ENCODE measurements around the gene CALML3. TPM values are rescaled to one million over a fixed set of nuclear protein-coding genes. Genes with fewer than 3 reads are reported as not detected.

CALML3 gene
- total and polyA plus RNA-seq, 2 of the 13 experiments (the other 11 are each of a cell fraction or from before 2014, with no cell fraction given), result not detected

GRCh38 chr10:5566614-5567013 is 41.9 kb downstream of the CALML3 start:
- Histone ChIP-seq H3K79me2 (ENCODE audit: insufficient read depth, low read length) (no peaks in the 10 kb centered on the region), H3K27ac (ENCODE audit: extremely low read length, insufficient read depth, low read length) (no peak overlapping the region), H3K4me3 (replicated peaks in 1 of 3; ENCODE audit: insufficient read depth in 1 of 3, low read depth in 2 of 3, low read length in 3 of 3) (no peak overlapping the region), H3K9me3 (ENCODE audit: low read length) (no peaks in the 10 kb centered on the region), H3K4me1 (ENCODE audit: insufficient read depth, low read length) (peaks cover 74% of the 10 kb centered on the region), H3K27me3 (ENCODE audit: control insufficient read depth in 1 of 2, insufficient read depth in 2 of 2, low read length in 2 of 2) (no peaks in the 10 kb centered on the region; a peak in 1 of 5 replicates), H2AFZ (ENCODE audit: low read length) (no peak overlapping the region), H3K36me3 (replicated peaks in 1 of 2; ENCODE audit: control insufficient read depth in 1 of 2, insufficient read depth in 2 of 2, low read length in 2 of 2) (no peaks in the 10 kb centered on the region), H3K9ac (ENCODE audit: insufficient read depth, low read depth, low read length) (no peak overlapping the region), H3K4me2 (ENCODE audit: low read depth, low read length) (no peak overlapping the region), H4K20me1 (ENCODE audit: insufficient read depth, low read length) (no peaks in the 10 kb centered on the region)
- no TSS peak for BruUV-seq (replicated peaks)
- 59% methylated on average over 3 of the region's 3 CpGs for WGBS (ENCODE audit: low lambda C conversion rate)
- intact Hi-C loops (cut with micrococcal nuclease; ENCODE audit: unreplicated experiment) (no loop called here), in situ Hi-C loops (cut with HindIII; ENCODE audit: extremely low pct_ligation_motif_present, low pct_unique_long_range_greater_than_20kb) (no loop called here)
- no peak for FAIRE-seq
- ChIA-PET POLR2A (interaction anchor here (1.5 to 1.7 kb wide), 2 partner anchors 18 to 119 kb away, joined by 3 to 9 read pairs; no protein-coding TSS in a partner anchor), CTCF (ENCODE audit: low intra/inter-chr PET ratio, low total read pairs) (no interaction called here)
- no peak for ATAC-seq
- no peak for TF ChIP-seq U2AF1 (optimal IDR thresholded peaks at IDR 0.05; ENCODE audit: low read depth, low read length)
- DNase-seq (ENCODE audit: low spot score), result no peak

DNA sequence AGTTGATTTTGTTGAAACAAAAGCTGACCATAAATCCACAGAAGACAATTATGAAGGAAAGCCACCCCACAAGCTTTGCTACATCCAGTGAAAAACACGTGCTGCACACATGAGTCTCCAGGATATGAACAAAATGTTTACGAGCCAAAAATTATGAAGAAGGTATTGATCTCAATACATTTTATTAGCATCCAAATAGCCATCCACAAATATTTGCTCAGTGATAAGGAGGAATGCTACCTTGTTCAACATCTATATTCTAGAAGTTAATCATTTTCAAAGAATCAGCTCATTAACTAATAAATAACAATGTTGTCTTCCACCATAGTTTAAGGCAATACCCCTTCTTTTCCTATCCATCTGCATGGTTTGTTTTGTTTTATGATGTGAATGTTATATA is 42.7 kb downstream of the CALML3 start:
- DNase-seq (ENCODE audit: low spot score) (no peak), ATAC-seq (no peak), FAIRE-seq (no peak)
- Histone ChIP-seq H3K27me3 (ENCODE audit: control insufficient read depth in 1 of 2, insufficient read depth in 2 of 2, low read length in 2 of 2) (no peaks in the 10 kb centered on the region; a peak in 1 of 5 replicates), H3K4me2 (ENCODE audit: low read depth, low read length) (no peak overlapping the region), H3K27ac (ENCODE audit: extremely low read length, insufficient read depth, low read length) (no peak overlapping the region), H3K4me1 (ENCODE audit: insufficient read depth, low read length) (peaks cover 83% of the 10 kb centered on the region), H3K9ac (ENCODE audit: insufficient read depth, low read depth, low read length) (no peak overlapping the region), H3K79me2 (ENCODE audit: insufficient read depth, low read length) (no peaks in the 10 kb centered on the region), H3K9me3 (ENCODE audit: low read length) (no peaks in the 10 kb centered on the region), H2AFZ (ENCODE audit: low read length) (no peak overlapping the region), H3K36me3 (replicated peaks in 1 of 2; ENCODE audit: control insufficient read depth in 1 of 2, insufficient read depth in 2 of 2, low read length in 2 of 2) (no peaks in the 10 kb centered on the region), H4K20me1 (ENCODE audit: insufficient read depth, low read length) (no peaks in the 10 kb centered on the region), H3K4me3 (replicated peaks in 1 of 3; ENCODE audit: insufficient read depth in 1 of 3, low read depth in 2 of 3, low read length in 3 of 3) (no peak overlapping the region)
- intact Hi-C loops (cut with micrococcal nuclease; ENCODE audit: unreplicated experiment) (no loop called here), in situ Hi-C loops (cut with HindIII; ENCODE audit: extremely low pct_ligation_motif_present, low pct_unique_long_range_greater_than_20kb) (no loop called here)
- WGBS (ENCODE audit: low lambda C conversion rate), result 20% methylated on average over 2 of the region's 2 CpGs
- no TSS peak for BruUV-seq (replicated peaks)
- CTCF ChIA-PET (ENCODE audit: low intra/inter-chr PET ratio, low total read pairs), result no interaction called here
- POLR2A ChIA-PET, result interaction anchor here (0.7 to 1.7 kb wide), 3 partner anchors 13 to 121 kb away, joined by 3 to 9 read pairs (median 4); no protein-coding TSS in a partner anchor
- no peak for TF ChIP-seq BCL6 (CRISPR knock-in tag; IDR thresholded peaks at IDR 0.05)
- TF ChIP-seq SAFB2 (CRISPR knock-in tag; IDR thresholded peaks at IDR 0.05; ENCODE audit: borderline replicate concordance, low read depth), result no peak
- TF ChIP-seq ZNF652 (CRISPR knock-in tag; IDR thresholded peaks at IDR 0.05; ENCODE audit: borderline replicate concordance, low read depth), result no peak
- TF ChIP-seq, protein P1, sequence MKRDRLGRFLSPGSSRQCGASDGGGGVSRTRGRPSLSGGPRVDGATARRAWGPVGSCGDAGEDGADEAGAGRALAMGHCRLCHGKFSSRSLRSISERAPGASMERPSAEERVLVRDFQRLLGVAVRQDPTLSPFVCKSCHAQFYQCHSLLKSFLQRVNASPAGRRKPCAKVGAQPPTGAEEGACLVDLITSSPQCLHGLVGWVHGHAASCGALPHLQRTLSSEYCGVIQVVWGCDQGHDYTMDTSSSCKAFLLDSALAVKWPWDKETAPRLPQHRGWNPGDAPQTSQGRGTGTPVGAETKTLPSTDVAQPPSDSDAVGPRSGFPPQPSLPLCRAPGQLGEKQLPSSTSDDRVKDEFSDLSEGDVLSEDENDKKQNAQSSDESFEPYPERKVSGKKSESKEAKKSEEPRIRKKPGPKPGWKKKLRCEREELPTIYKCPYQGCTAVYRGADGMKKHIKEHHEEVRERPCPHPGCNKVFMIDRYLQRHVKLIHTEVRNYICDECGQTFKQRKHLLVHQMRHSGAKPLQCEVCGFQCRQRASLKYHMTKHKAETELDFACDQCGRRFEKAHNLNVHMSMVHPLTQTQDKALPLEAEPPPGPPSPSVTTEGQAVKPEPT (CRISPR knock-in tag; IDR thresholded peaks at IDR 0.05; ENCODE audit: low read depth), result no peak
- TF ChIP-seq NCOA5 (CRISPR knock-in tag; IDR thresholded peaks at IDR 0.05), result no peak
- no peak for TF ChIP-seq ZMYM3 (CRISPR knock-in tag; IDR thresholded peaks at IDR 0.05)
- no peak for TF ChIP-seq ZNF326 (CRISPR knock-in tag; IDR thresholded peaks at IDR 0.05; ENCODE audit: borderline replicate concordance)
- TF ChIP-seq ZFP91 (CRISPR knock-in tag; IDR thresholded peaks at IDR 0.05; ENCODE audit: borderline replicate concordance), result no peak
- TF ChIP-seq, protein P2, sequence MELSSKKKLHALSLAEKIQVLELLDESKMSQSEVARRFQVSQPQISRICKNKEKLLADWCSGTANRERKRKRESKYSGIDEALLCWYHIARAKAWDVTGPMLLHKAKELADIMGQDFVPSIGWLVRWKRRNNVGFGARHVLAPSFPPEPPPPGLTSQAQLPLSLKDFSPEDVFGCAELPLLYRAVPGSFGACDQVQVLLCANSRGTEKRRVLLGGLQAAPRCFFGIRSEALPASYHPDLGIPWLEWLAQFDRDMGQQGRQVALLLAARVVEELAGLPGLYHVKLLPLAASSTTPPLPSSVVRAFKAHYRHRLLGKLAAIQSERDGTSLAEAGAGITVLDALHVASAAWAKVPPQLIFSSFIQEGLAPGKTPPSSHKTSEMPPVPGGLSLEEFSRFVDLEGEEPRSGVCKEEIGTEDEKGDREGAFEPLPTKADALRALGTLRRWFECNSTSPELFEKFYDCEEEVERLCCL (CRISPR knock-in tag; IDR thresholded peaks at IDR 0.05; ENCODE audit: borderline replicate concordance), result no peak
- no peak for TF ChIP-seq ZNF879 (CRISPR knock-in tag; IDR thresholded peaks at IDR 0.05)
- TF ChIP-seq U2AF2 (IDR thresholded peaks at IDR 0.05; ENCODE audit: low read depth, low read length), result no peak

Data from HepG2 (cell line).